A673 (cell line): Measurements from ENCODE around the gene FRMD4A. TPM values are rescaled to one million over a fixed set of nuclear protein-coding genes. Genes with fewer than 3 reads are reported as not detected.
"Not testable (repeated sequence)": the region's sequence is repeated elsewhere in the genome, so short reads cannot be mapped to it uniquely, and the experiment has no call there.

Experiments
- BruUV-seq: library from RNA; stranded (reverse); fragments of 400-500 nt; replicated peaks from 2 replicates; lab custom pipeline; 2021; lab: Mats Ljungman, UMichigan
- CTCF ChIA-PET: fragments of 300-600 bp; sonication (Branson Sonifier 250); formaldehyde crosslinking; loops from one replicate; lab custom pipeline; 2022; ENCODE audit warnings: antibody characterized with exemption; lab: Charles Lee
- POLR2A ChIA-PET: fragments of 300-600 bp; sonication (Branson Sonifier 250); formaldehyde crosslinking; loops from one replicate; lab custom pipeline; 2022; ENCODE audit warnings: antibody characterized with exemption; ENCODE audit not compliant: low non-redundant PET; lab: Charles Lee
- DNase-seq: peaks from one replicate; pipeline ENCODE4 v3.0.0-alpha.2; 2015; ENCODE audit warnings: low spot score
- H3K27ac ChIP-seq: fragments of 200-600 bp; sonication (generic); 2 replicates; pipeline ENCODE4 v1.5.1; 2016; ENCODE audit warnings: mixed run types, low read depth, mild to moderate bottlenecking, mixed read lengths, antibody characterized with exemption, low read length; ENCODE audit not compliant: poor library complexity, severe bottlenecking
- H3K27me3 ChIP-seq: fragments of 200-600 bp; sonication (generic); replicated peaks from 2 replicates; pipeline ENCODE4 v1.6.1; 2017; ENCODE audit warnings: mixed run types, low read depth, mild to moderate bottlenecking, mixed read lengths, antibody characterized with exemption, low read length; ENCODE audit not compliant: insufficient read depth, poor library complexity
- H3K36me3 ChIP-seq: fragments of 200-600 bp; sonication (generic); 2 replicates; pipeline ENCODE4 v1.6.1; 2016; ENCODE audit warnings: mixed run types, mild to moderate bottlenecking, mixed read lengths, antibody characterized with exemption, low read length; ENCODE audit not compliant: insufficient read depth, poor library complexity, severe bottlenecking
- H3K4me1 ChIP-seq: fragments of 200-600 bp; sonication (generic); 2 replicates; pipeline ENCODE4 v1.6.1; 2017; ENCODE audit warnings: mixed run types, mild to moderate bottlenecking, mixed read lengths, antibody characterized with exemption, low read length; ENCODE audit not compliant: insufficient read depth, poor library complexity, severe bottlenecking
- H3K4me3 ChIP-seq: fragments of 200-600 bp; sonication (generic); 2 replicates; pipeline ENCODE4 v1.5.1; 2016; ENCODE audit warnings: low read depth, mixed run types, mild to moderate bottlenecking, mixed read lengths, low read length; ENCODE audit not compliant: poor library complexity, severe bottlenecking
- H3K9me3 ChIP-seq: fragments of 200-600 bp; sonication (generic); 2 replicates; pipeline ENCODE4 v1.6.1; 2016; ENCODE audit warnings: mixed run types, low read depth, mild to moderate bottlenecking, mixed read lengths, antibody characterized with exemption, low read length; ENCODE audit not compliant: poor library complexity, severe bottlenecking
- CTCF ChIP-seq: fragments of 300-800, 200-600 bp; sonication (generic); conservative IDR thresholded peaks from 2 replicates; pipeline ENCODE4 v1.5.1; 2017; ENCODE audit warnings: low read depth, mild to moderate bottlenecking, antibody characterized with exemption, low read length, moderate library complexity, mixed read lengths
- EZH2 ChIP-seq: fragments of 200-600 bp; sonication (generic); IDR thresholded peaks from 2 replicates; pipeline ENCODE4 v1.6.1; 2017; ENCODE audit warnings: borderline replicate concordance, low read depth, mild to moderate bottlenecking, mixed read lengths, antibody characterized with exemption, low read length; ENCODE audit not compliant: poor library complexity, severe bottlenecking
- intact Hi-C: fragments of 100-400 bp; cut with micrococcal nuclease; formaldehyde crosslinking; loops from one replicate; pipeline ENCODE4 v1.10.0; 2022; ENCODE audit not compliant: unreplicated experiment
- total RNA-seq: library from RNA; stranded (reverse); gene quantifications from 2 replicates; pipeline ENCODE4 v1.2.3, GENCODE V29; 2021

Gene FRMD4A
- total RNA-seq, 1 experiment from 2014 or later: 26.3 TPM

GRCh38 chr10:14200698-14201544, 129.8 kb downstream of the FRMD4A start:
- ChIA-PET CTCF (interaction anchor here (0.6 to 1.4 kb wide), 2 partner anchors 278 to 523 kb away, joined by 3 read pairs; no protein-coding TSS in a partner anchor), POLR2A (no interaction called here)
- H3K27ac ChIP-seq: no peak overlapping the region
- H3K9me3 ChIP-seq: no peaks in the 10 kb centered on the region
- H3K4me3 ChIP-seq: no peak overlapping the region
- H3K4me1 ChIP-seq: no peaks in the 10 kb centered on the region
- DNase-seq: peak; percentile 27
- no TSS peak for BruUV-seq
- H3K27me3 ChIP-seq: no peaks in the 10 kb centered on the region
- TF ChIP-seq EZH2 (no peak), CTCF (peak; percentile 55)
- H3K36me3 ChIP-seq: no peaks in the 10 kb centered on the region
- intact Hi-C loops: no loop called here

GRCh38 chr10:14199098-14199497, 131.6 kb downstream of the FRMD4A start:
- H3K27me3 ChIP-seq, H3K4me3 ChIP-seq, H3K4me1 ChIP-seq, H3K9me3 ChIP-seq, H3K36me3 ChIP-seq, H3K27ac ChIP-seq, BruUV-seq, DNase-seq, POLR2A ChIA-PET: not testable (repeated sequence)
- intact Hi-C loops: loop anchor here (10.0 kb wide), 2 partner anchors 126 to 776 kb away; no protein-coding TSS in a partner anchor
- CTCF ChIA-PET: interaction anchor here (1.0 kb wide), 1 partner anchor 279 kb away, joined by 5 read pairs; no protein-coding TSS in a partner anchor

- Histone ChIP-seq H3K4me1 (no peaks in the 10 kb centered on the region), H3K27me3 (peaks cover 5% of the 10 kb centered on the region), H3K27ac (no peak overlapping the region), H3K36me3 (no peaks in the 10 kb centered on the region), H3K9me3 (no peaks in the 10 kb centered on the region), H3K4me3 (no peak overlapping the region)
- ChIA-PET CTCF (interaction anchor here (1.0 kb wide), 1 partner anchor 280 kb away, joined by 5 read pairs; no protein-coding TSS in a partner anchor), POLR2A (no interaction called here)
- BruUV-seq: no TSS peak
- no peak for TF ChIP-seq EZH2
- no peak for TF ChIP-seq CTCF
- DNase-seq: no peak
- intact Hi-C loops: loop anchor here (10.0 kb wide), 2 partner anchors 127 to 777 kb away; no protein-coding TSS in a partner anchor
Measured at GRCh38 chr10:14198078-14198477, 132.6 kb downstream of the FRMD4A start.
